Stimulated activated CD4-positive, alpha-beta T cell treated with anti-CD3 and anti-CD28 coated beads, Interleukin-15, amount 100 ng/mL, for 48 hours (primary cell): ENCODE results near the gene ZNF606.
A peak's percentile ranks its signal among the peaks of the same experiment; 100 is the strongest.
"Not testable (repeated sequence)": the region's sequence is repeated elsewhere in the genome, so short reads cannot be mapped to it uniquely, and the experiment has no call there.

Experiments
- DNase-seq, 2 donors: peaks; one replicate each; pipeline ENCODE4 v3.0.0-alpha.2; 2020; ENCODE audit warnings: low read depth in 2 of 2

The ZNF606 gene

DNA sequence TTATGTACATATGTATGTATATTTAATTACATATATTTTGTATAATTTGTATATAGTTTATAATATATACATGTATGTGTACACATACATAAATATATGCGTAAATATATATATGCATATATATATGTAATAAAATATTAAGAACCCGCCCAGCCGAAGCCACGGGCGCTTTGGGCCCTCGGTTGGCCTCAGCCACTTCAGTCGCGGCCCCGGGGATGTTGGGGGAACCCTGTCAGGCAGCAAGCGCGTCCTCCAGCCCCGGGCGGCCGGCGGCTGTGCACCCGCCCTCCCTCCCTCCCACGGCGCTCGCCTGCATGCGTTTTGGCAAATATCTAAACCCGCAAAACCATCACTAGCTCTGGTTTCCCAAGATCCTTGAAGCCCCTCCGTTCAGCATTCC is 7.9 kb upstream of the ZNF606 start:
- no peak for DNase-seq

DNA sequence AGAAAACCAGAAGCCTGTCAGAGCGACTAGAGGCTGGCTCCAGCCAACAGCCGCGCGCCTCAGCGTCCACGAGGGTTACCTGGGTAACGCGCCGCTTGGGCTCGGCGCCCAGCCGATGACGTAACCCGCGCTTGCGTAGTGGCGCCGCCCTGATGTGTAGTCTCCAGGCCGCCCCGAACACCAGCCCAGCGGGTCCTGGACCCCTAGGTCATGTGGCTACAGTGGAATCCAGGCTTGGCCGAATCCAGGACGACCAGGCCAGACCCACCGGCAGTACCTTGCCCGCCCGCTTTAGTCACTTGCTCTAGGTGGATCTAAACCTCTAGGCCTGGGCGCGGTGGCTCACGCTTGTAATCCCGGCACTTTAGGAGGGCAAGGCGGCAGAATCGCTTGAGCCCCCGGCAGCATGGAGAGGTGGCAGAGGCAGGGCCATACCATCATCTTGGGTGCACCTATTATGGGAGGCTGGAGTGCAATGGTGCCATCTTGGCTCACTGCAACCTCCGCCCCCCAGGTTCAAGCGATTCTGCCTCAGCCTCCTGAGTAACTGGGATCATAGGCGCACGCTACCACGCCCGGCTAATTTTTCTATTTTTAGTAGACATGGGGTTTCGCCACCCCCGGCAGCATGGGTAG is 7.2 kb upstream of the ZNF606 start:
- peak; percentile 29 to 54 for DNase-seq

- no peak for DNase-seq
Observed at GRCh38 chr19:58009301-58009665, 6.7 kb upstream of the ZNF606 start.

- DNase-seq = not testable (repeated sequence)
Observed at GRCh38 chr19:58008877-58009276, 6.3 kb upstream of the ZNF606 start.

GRCh38 chr19:58007285-58007684 is 4.7 kb upstream of the ZNF606 start:
- no peak for DNase-seq

DNA sequence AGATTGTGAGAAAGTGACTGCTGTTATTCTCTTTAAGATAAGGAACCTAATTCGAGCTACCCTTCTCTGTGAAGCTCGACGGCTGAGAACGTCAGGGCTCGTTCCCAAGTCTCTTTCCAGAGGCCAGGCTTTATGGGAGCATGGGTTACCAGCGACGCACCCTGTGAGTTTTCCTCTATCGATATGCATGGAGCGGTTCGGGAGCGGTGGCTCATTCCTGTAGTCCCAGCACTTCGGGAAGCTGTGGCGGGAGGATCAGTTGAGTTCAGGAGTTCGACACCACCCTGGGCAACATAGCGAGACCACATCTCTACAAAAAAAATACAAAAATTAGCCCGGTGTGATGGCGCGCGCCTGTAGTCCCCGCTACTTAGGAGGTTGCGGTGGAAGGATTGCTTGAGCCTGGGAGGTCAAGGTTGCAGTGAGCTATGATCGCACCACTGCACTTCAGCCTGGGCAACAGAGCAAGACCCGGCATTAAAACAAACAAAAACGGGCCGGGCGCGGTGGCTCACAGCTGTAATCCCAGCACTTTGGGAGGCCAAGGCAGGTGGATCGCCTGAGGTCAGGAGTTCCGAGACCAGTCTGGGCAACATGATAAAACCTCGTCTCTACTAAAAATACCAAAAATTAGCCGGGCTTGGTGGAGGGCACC is 681 bp upstream of the ZNF606 start:
- DNase-seq = no peak

DNA sequence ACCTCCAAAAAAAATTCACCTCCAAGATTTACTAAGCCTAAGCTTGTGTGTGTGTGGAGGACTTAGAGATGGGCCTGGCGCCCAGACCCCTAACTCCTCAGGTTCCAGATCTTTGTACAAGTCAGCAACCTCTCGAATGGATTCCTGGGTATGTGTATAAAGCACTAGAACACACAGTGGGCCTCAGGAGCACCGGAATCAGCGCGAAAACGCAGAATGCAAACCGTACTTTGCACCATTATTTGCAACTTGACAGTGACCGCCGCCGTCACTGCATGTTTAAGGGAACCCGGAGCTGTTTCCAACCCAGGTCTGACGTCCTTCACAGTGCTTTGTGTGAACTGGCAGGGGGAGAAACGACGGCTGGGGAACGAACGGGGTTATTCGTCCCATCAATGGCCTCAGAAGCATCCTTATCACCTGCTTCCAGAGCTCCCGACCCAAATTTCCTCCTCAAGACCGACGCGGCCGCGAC is 688 bp downstream of the ZNF606 start:
- DNase-seq = peak in 1 of 2 donors; percentile 1

GRCh38 chr19:58000677-58001076 is 1.9 kb downstream of the ZNF606 start:
- no peak for DNase-seq

DNA sequence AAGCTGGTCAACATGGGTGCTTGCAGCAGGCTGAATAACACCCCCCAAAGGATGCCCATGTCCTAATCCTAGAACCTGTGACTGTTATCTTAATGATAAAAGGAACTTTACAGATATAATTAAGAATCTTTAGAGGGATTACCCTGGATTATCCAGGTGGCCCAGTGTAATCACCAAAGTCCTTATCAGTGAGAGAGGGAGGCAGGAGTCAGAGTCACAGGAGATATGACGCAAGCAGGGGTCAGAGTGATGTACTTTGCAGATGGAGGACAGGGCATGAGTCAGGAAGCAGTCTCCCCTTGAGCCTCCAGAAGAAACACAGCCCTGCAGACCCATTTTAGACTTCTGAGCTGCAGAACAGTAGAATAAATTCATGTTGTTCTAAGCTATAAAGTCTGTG is 9.8 kb downstream of the ZNF606 start:
- no peak for DNase-seq

- no peak for DNase-seq
Observed at GRCh38 chr19:57978586-57979289, 23.9 kb downstream of the ZNF606 start.

DNA sequence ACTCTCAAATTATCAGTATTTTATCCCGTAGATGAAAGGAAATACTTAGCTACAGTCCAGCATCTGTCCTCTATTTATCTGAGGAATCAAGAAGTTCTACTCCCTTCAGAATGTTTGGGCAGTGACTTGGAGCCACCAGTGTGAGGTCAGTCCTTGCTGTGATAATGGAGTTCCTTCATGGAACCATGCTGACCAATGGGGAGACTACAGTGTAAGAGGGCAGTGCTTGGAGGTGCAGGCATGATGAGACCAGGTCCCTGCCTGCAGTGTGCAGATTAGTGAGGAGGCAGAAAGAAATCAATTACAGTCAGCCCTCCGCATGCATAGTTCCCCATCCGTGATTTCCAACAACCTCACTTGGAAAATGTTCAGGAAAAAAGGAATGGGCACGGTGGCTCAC is 28.2 kb downstream of the ZNF606 start, which contains the start of gene C19orf18:
Gene C19orf18, minus strand, starts transcription at position 101 of the 400 bp plus-strand sequence. CDS start 102 bp downstream, outside the sequence.
- no peak for DNase-seq

DNA sequence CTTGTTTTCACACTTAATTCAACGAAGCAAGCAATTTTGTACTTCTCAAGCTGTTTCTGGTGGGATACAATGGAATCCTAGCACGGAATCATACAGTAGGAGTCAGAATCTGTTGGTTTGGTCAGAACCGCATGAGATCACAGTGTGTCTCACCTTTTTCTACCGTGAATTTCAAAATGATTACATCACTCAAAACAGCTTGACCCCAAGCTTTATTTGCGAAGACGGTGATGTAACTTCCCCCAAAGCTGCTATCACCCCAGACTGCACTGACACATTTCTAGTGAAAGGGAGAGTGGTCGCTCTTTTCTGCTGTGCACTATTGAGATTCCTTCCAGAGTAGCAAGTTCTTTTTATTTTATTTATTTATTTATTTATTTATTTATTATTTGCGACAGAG is 37.9 kb downstream of the ZNF606 start:
- DNase-seq = no peak

DNA sequence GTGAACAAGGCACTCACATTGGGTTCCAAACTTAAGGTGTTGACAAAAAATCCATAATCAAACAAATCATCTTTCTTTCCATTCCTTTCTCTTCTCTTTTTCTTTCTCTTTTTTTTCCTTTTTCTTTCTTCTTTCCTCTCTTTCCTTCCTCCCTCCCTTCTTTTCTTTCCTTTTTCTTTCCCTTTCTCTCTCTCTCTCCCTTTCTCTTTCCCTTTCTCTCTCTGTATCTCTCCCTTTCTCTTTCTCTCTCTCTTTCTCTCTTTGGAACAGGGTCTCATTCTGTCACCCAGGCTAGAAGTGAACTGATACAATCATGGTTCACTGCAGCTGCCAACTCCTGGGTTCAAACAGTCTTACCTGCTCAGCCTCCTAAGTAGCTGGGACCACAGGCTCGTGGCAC is 40.8 kb downstream of the ZNF606 start:
- DNase-seq = no peak

DNA sequence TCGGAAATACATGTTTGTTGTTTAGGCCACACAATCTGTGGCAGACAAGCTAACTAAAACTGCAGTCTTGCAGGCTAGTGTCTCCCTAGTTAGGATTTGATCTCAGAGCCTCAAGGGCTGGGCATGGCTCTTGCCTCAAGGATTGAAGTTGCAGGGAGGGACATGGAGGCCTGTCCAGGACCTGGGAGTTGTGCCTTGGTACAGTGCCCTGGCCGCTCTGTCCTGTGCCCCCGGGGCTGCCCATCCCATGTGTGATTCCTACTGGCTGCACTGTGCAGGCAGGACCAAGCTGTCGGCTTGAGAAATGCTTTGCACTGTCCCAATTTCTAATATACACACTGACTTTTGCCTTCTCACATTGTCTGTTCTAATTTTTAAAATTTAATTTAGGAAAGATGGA is 47.6 kb downstream of the ZNF606 start:
- no peak for DNase-seq

DNA sequence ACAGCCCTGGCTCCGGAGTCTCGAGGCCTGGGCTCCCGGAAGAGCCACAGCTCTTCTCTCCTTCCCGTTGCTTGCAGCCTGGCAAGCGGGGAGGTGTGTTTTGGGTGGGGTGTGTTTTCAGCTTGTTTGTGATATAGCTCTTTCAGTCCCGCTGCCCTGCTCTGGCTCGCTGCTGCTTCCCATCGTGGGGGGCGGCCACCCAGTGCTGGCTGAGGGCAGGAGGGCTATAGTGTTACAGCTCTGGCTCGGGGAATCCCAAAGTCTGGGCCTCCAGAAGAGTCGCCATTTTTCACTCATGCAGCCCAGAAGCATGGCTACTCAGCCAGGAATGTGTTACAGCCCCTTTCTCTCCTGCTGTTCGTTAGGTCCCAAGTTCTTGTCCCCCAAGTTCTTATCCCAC is 52.9 kb downstream of the ZNF606 start:
- no peak for DNase-seq

- DNase-seq = no peak
Observed at GRCh38 chr19:57949296-57949695, 53.3 kb downstream of the ZNF606 start.

DNA sequence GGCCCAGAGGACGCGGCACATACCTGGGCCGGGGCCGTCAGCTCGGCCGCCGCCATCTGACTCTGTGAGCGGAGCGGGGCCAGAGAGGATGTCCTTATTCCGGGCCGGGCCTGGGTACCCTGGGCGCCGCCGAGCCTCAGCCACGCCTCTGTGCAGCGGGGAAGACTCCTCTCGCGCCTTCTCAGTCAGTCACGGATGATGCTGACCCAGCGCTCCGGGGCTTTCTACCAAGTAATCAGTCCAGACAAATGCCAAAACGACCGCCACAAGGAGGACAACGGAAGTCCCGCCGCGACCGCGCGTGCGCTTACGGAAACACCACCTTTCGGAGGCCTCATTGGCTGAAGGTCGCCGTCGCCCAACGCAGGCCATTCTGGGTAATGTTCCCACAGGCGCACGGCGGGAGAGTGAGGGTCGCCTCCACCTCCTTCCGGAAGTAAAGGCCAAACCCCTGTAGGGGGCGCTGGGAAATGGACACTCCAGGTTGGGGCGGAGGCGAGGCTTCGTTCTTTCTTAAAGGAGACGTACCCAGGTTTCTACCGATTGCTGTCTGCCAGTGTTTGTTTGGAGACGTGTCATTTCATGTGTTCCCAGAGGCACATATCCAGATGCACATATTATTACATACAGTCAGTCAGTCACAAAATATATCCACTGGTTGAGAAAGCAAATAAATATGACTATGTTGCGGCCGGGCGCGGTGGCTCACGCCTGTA is 55.0 kb downstream of the ZNF606 start, which contains the start of gene ZNF256:
Gene ZNF256, minus strand, starts transcription at position 288 of the 716 bp plus-strand sequence. Its CDS starts 232 bp downstream, at position 56.
- DNase-seq = peak; percentile 87 to 89

DNA sequence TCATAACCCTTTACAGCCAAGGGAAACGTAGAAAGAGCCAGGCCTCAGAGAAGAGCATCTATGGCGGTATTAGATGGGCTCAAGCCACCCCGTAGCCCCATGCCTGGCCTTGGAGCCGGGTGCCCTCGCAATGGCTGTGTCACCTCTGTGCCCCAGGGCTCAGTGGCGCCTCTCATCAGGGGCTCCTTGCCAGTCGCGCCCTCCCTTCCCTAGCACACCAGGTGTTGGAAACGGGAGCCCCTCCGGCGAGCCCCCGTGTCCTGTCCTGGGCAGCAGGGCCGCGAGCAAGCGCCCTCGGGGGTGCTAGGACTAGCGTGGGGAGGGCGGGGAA is 55.6 kb downstream of the ZNF606 start:
- peak in 1 of 2 donors; percentile 2 for DNase-seq

DNA sequence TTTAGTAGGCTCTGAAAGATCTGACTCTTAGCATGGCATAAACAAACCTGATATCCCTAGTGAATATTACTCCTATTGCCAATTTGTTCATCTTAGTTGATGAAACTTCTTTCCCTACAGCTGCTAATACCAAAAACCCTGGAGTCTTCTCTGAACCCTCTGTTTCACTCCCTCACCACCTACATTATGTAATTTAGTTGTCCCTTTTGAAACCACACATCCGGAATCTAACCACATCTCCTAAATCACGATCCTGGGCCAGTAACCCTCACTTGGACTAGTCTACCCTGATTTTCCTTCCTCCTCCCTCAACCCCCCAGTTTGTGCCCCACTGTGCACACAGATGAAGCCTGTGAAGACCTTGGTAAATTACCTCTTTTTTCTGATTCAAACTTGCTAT is 56.3 kb downstream of the ZNF606 start:
- no peak for DNase-seq

- DNase-seq = no peak
Observed at GRCh38 chr19:57941593-57941992, 61.0 kb downstream of the ZNF606 start.

DNA sequence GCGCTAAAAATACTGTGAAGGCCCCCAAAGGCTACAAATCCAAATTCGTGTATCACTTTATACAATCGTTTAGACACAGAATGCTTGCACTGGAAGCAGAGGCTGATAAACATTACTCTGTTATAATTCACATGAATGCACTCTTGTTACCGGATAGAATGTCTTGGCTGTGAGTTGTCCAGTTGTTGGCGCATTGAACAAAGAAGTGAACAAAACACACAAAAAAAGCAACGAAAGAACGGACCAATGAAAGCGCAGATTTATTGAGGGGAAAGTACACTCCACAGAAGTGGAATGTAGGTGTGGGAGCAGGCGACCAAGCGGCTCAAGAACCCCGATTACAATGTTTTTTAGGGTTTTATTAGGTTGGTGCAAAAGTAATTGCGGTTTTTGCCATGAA is 66.9 kb downstream of the ZNF606 start:
- DNase-seq = no peak
